MM.1S (cell line): ENCODE measurements around the gene TNKS1BP1.

Source experiments
- EZH2 ChIP-seq: fragments of 300-600 bp; sonication (generic); optimal IDR thresholded peaks from 2 replicates; pipeline ENCODE3; 2017; ENCODE audit warnings: low read depth, mild to moderate bottlenecking, antibody characterized with exemption, low read length, mixed read lengths
- TF ChIP-seq, protein P1 (sequence below): fragments of 300-600 bp; sonication (generic); IDR thresholded peaks from 2 replicates; pipeline ENCODE4 v1.5.1; 2016; ENCODE audit warnings: antibody characterized with exemption, low read length, mixed read lengths

DNA sequence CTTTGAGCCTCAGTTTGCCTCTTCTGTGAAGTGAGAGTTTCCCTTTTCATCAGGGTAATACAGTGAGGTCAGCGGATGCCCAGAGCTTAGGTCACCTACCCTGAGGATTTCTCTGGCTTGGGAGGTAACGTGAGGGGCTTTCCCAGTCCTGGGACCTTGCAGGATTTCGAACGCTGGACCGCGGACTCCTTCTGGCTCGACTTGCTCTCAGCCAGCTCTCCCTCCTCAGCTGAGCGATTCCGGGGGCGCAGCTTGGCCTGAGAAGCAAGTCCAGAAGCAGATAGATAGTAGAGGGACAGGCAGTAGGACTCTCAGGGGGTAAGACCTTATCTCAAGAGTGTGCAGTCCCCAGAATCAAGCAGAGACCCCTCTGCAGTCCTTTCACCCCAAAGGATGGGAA lies 24.0 kb downstream of the TNKS1BP1 start:
- TF ChIP-seq EZH2: no peak
- TF ChIP-seq, protein P1, sequence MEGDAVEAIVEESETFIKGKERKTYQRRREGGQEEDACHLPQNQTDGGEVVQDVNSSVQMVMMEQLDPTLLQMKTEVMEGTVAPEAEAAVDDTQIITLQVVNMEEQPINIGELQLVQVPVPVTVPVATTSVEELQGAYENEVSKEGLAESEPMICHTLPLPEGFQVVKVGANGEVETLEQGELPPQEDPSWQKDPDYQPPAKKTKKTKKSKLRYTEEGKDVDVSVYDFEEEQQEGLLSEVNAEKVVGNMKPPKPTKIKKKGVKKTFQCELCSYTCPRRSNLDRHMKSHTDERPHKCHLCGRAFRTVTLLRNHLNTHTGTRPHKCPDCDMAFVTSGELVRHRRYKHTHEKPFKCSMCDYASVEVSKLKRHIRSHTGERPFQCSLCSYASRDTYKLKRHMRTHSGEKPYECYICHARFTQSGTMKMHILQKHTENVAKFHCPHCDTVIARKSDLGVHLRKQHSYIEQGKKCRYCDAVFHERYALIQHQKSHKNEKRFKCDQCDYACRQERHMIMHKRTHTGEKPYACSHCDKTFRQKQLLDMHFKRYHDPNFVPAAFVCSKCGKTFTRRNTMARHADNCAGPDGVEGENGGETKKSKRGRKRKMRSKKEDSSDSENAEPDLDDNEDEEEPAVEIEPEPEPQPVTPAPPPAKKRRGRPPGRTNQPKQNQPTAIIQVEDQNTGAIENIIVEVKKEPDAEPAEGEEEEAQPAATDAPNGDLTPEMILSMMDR: no peak
